K562 (cell line): ENCODE data around the gene BEX3. TPM values are rescaled to one million over a fixed set of nuclear protein-coding genes. Genes with fewer than 3 reads are reported as not detected.

Experiments used
- ATAC-seq: fragments of 200-7000 bp; cut with Tn5 transposase; 3 replicates; pipeline ENCODE4 v1.9.1; 2020; ENCODE audit warnings: moderate library complexity
- BruUV-seq: library from RNA; stranded (reverse); fragments of 400-500 nt; replicated peaks from 2 replicates; lab custom pipeline; 2021; lab: Mats Ljungman, UMichigan
- CTCF ChIA-PET: fragments of 300-600 bp; formaldehyde crosslinking; extraction: SDS; loops from one replicate; lab custom pipeline; 2021; ENCODE audit warnings: low intra/inter-chr PET ratio; lab: Yijun Ruan, JAX
- POLR2A ChIA-PET: fragments of 300-600, 350-650 bp; sonication (Branson Sonifier 250); formaldehyde crosslinking; extraction: SDS; loops from one replicate; lab custom pipeline; 2021; ENCODE audit warnings: antibody characterized with exemption, inconsistent platforms; lab: Yijun Ruan, JAX
- DNase-seq, 4 experiments: peaks; one replicate each; pipeline versions ENCODE4 v3.0.0 to v3.0.0-alpha.2; 2011 to 2018; ENCODE audit warnings: low spot score in 3 of 4, mixed read lengths in 3 of 4; ENCODE audit errors: extremely low read depth in 1 of 4
- FAIRE-seq: peaks from 2 replicates; lab custom pipeline; 2011; peaks lifted over from hg19 to GRCh38; lab: Jason Lieb, UNC
- H2AFZ ChIP-seq: 2 replicates; pipeline ENCODE4 v1.6.0; 2011; ENCODE audit warnings: low read depth, low read length, control low read depth, inconsistent platforms
- H3K27ac ChIP-seq: fragments of 200-600 bp; 3 replicates; pipeline ENCODE4 v1.8.0; 2011; ENCODE audit warnings: low read depth, mild to moderate bottlenecking, control low read depth, inconsistent platforms, low read length, moderate library complexity, mixed read lengths; ENCODE audit errors: extremely low read depth
- H3K27me3 ChIP-seq, 2 experiments: fragments of 300-600 bp in 1 of 2; 2 replicates in 1 of 2; 3 replicates in 1 of 2; pipeline versions ENCODE4 v1.6.0 to v1.8.0; 2011; ENCODE audit warnings: inconsistent platforms in 2 of 2, low read length in 2 of 2, mild to moderate bottlenecking in 1 of 2, mixed read lengths in 1 of 2, moderate library complexity in 1 of 2; ENCODE audit not compliant: control insufficient read depth in 2 of 2, insufficient read depth in 2 of 2
- H3K36me3 ChIP-seq: fragments of 300-600 bp; 3 replicates; pipeline ENCODE4 v1.8.0; 2011; ENCODE audit warnings: mild to moderate bottlenecking, low read length, inconsistent platforms; ENCODE audit not compliant: control insufficient read depth, insufficient read depth
- H3K4me1 ChIP-seq, 2 experiments: fragments of 200-600 bp in 1 of 2; replicated peaks in 1 of 2; 2 replicates in 1 of 2; 3 replicates in 1 of 2; pipeline versions ENCODE4 v1.5.1 to v1.8.0; 2011; ENCODE audit warnings: inconsistent platforms in 2 of 2, low read length in 2 of 2, mild to moderate bottlenecking in 1 of 2, mixed read lengths in 1 of 2, moderate library complexity in 1 of 2; ENCODE audit not compliant: control insufficient read depth in 2 of 2, insufficient read depth in 2 of 2
- H3K4me2 ChIP-seq: 2 replicates; pipeline ENCODE4 v1.6.1; 2011; ENCODE audit warnings: low read length, control low read depth, inconsistent platforms, mixed read lengths; ENCODE audit not compliant: insufficient read depth
- H3K4me3 ChIP-seq: fragments of 200-600 bp; sonication (generic), shearing (Covaris generic); 2 replicates; pipeline ENCODE4 v1.5.1; 2016; ENCODE audit warnings: control low read depth, inconsistent platforms
- H3K79me2 ChIP-seq: fragments of 200-600 bp; 3 replicates; pipeline ENCODE4 v1.8.0; 2011; ENCODE audit warnings: low read length, inconsistent platforms; ENCODE audit not compliant: control insufficient read depth, insufficient read depth
- H3K9ac ChIP-seq, 2 experiments: 2 replicates each; pipeline versions ENCODE4 v1.6.0 to v1.6.1; 2011; ENCODE audit warnings: low read depth in 2 of 2, low read length in 2 of 2, control low read depth in 1 of 2, inconsistent platforms in 1 of 2, mild to moderate bottlenecking in 1 of 2, mixed read lengths in 1 of 2; ENCODE audit not compliant: insufficient read depth in 1 of 2
- H3K9me1 ChIP-seq: one replicate; pipeline ENCODE4 v1.6.0; 2011; ENCODE audit warnings: inconsistent platforms, mild to moderate bottlenecking, low read length, moderate library complexity; ENCODE audit not compliant: control insufficient read depth, insufficient read depth
- H3K9me3 ChIP-seq: replicated peaks from 2 replicates; pipeline ENCODE4 v1.5.1; 2011; ENCODE audit warnings: low read depth, low read length, inconsistent platforms; ENCODE audit not compliant: control insufficient read depth, insufficient read depth
- H4K20me1 ChIP-seq: replicated peaks from 2 replicates; pipeline ENCODE4 v1.6.1; 2011; ENCODE audit warnings: low read length, inconsistent platforms, mixed read lengths; ENCODE audit not compliant: control insufficient read depth, insufficient read depth
- CHD2 ChIP-seq: IDR thresholded peaks from 2 replicates; pipeline ENCODE4 v1.6.1; 2011; ENCODE audit warnings: low read depth, low read length
- E2F6 ChIP-seq, 2 experiments: IDR thresholded peaks; 2 replicates each; pipeline ENCODE4 v1.6.1; 2011; ENCODE audit warnings: borderline replicate concordance in 1 of 2, control low read depth in 1 of 2, low read depth in 1 of 2, low read length in 1 of 2, mild to moderate bottlenecking in 1 of 2, mixed read lengths in 1 of 2, moderate library complexity in 1 of 2; ENCODE audit not compliant: insufficient read depth in 1 of 2, insufficient read length in 1 of 2, poor library complexity in 1 of 2, severe bottlenecking in 1 of 2; ENCODE audit errors: extremely low read depth in 1 of 2
- FOSL1 ChIP-seq: fragments of 200-800 bp; sonication (Bioruptor generic); conservative IDR thresholded peaks from 2 replicates; pipeline ENCODE4 v1.6.1; 2016; ENCODE audit warnings: missing genetic modification characterization, missing compliant biosample characterization
- FOXK2 ChIP-seq, 2 experiments: fragments of 450-650 bp; IDR thresholded peaks in 1 of 2; conservative IDR thresholded peaks in 1 of 2; 2 replicates each; pipeline ENCODE4 v1.6.1; 2016; ENCODE audit warnings: low read depth in 2 of 2, mild to moderate bottlenecking in 1 of 2
- HDGF ChIP-seq: fragments of 450-650 bp; IDR thresholded peaks from 2 replicates; pipeline ENCODE4 v1.6.1; 2016
- KDM5B ChIP-seq: fragments of 200-600 bp; sonication (generic); IDR thresholded peaks from 2 replicates; pipeline ENCODE4 v1.6.1; 2012; ENCODE audit warnings: low read depth, mild to moderate bottlenecking, moderate library complexity, low read length, control low read depth, inconsistent platforms; ENCODE audit not compliant: insufficient replicate concordance
- KLF16 ChIP-seq: IDR thresholded peaks from 2 replicates; pipeline ENCODE4 v1.6.1; 2016; ENCODE audit warnings: antibody characterized with exemption
- RERE ChIP-seq: sonication (generic); formaldehyde crosslinking; IDR thresholded peaks from 2 replicates; pipeline ENCODE4 v1.8.0; 2023; ENCODE audit warnings: missing genetic modification reagents, mild to moderate bottlenecking, borderline replicate concordance
- RFX1 ChIP-seq: fragments of 450-650 bp; IDR thresholded peaks from 2 replicates; pipeline ENCODE4 v1.6.1; 2016; ENCODE audit warnings: mild to moderate bottlenecking, moderate library complexity
- TAL1 ChIP-seq: fragments of 450-650 bp; IDR thresholded peaks from 2 replicates; pipeline ENCODE4 v1.6.1; 2016; ENCODE audit warnings: mild to moderate bottlenecking
- XRCC5 ChIP-seq: fragments of 200-400 bp; formaldehyde crosslinking; IDR thresholded peaks from 2 replicates; pipeline ENCODE4 v1.6.1; 2017; ENCODE audit warnings: low read depth, mild to moderate bottlenecking, low read length
- ZNF398 ChIP-seq: fragments of 250-450 bp; sonication (Bioruptor Pico); IDR thresholded peaks from 2 replicates; pipeline ENCODE4 v1.8.0; 2021; ENCODE audit warnings: moderate library complexity, mild to moderate bottlenecking, inconsistent platforms
- WGBS: fragments of 100-300 bp; shearing (Covaris generic); methylation state at CpG from one replicate; pipeline ENCODE4 v1.1.6; 2016; ENCODE audit warnings: low coverage, mixed read lengths; ENCODE audit not compliant: insufficient coverage; ENCODE audit errors: missing lambda C conversion rate; 5-methylcytosine and 5-hydroxymethylcytosine counted together
- in situ Hi-C: fragments of 300-500 bp; cut with MboI; formaldehyde crosslinking; loops from 4 replicates; pipeline ENCODE4 v1.15.0; 2018; ENCODE audit warnings: inconsistent platforms, mixed read lengths
- intact Hi-C: fragments of 100-400 bp; cut with micrococcal nuclease; formaldehyde crosslinking; loops from 2 replicates; pipeline ENCODE4 v1.14.2; 2022
- polyA plus RNA-seq, 8 experiments: library from polyadenylated mRNA; depleted of rRNA in 4 of 8; stranded (reverse) in 5 of 8; unstranded in 3 of 8; fragments of >200 nt; fragmentation: Nextera tagmentation in 2 of 8; fragmentation: Illumina TruSeq in 1 of 8; extraction: Ambion mirVana in 2 of 8; extraction: Trizol in 1 of 8; gene quantifications; 2 replicates each; pipeline versions ENCODE4 v1.2.1 to v1.2.3, GENCODE V29; 2011 to 2014; ENCODE audit warnings: inconsistent platforms in 1 of 8, missing spikeins in 1 of 8
- total RNA-seq, 7 experiments: library from RNA; depleted of rRNA in 6 of 7; stranded (reverse); fragments of >200 nt in 6 of 7; fragmentation: Illumina TruSeq in 2 of 7; extraction: Trizol in 2 of 7; gene quantifications; 2 replicates each; pipeline versions ENCODE4 v1.2.1 to v1.2.3, GENCODE V29; 2011 to 2021; ENCODE audit warnings: low replicate concordance in 1 of 7

BEX3 gene
- total and polyA plus RNA-seq, 9 of the 15 experiments (the other 6 are each of a cell fraction or from before 2014, with no cell fraction given) = 0.21 to 0.47 TPM; not detected in 7

- no peak for TF ChIP-seq E2F6 (IDR thresholded peaks at IDR 0.05; ENCODE audit: borderline replicate concordance in 1 of 2, extremely low read depth in 1 of 2, insufficient read depth in 1 of 2, insufficient read length in 1 of 2, low read depth in 1 of 2, low read length in 1 of 2, poor library complexity in 1 of 2, severe bottlenecking in 1 of 2)
Measured at GRCh38 chrX:103417370-103417769, 41.0 kb downstream of the BEX3 start (continued).

- no peaks in the 10 kb centered on the region for H3K9me3 ChIP-seq
- intact Hi-C loops = no loop called here
- ChIA-PET CTCF (no interaction called here), POLR2A (no interaction called here)
- FAIRE-seq = no peak
- no peak overlapping the region for H3K27ac ChIP-seq
- no peak overlapping the region for H3K4me3 ChIP-seq
- no TSS peak for BruUV-seq
- H2AFZ ChIP-seq = no peak overlapping the region
- no peaks in the 10 kb centered on the region for H3K79me2 ChIP-seq
- no peaks in the 10 kb centered on the region for H3K27me3 ChIP-seq
- no peaks in the 10 kb centered on the region for H3K9me1 ChIP-seq
- H4K20me1 ChIP-seq = no peaks in the 10 kb centered on the region
- DNase-seq = no peak
- H3K4me1 ChIP-seq = no peaks in the 10 kb centered on the region
- no peak overlapping the region for H3K4me2 ChIP-seq
- H3K36me3 ChIP-seq = no peaks in the 10 kb centered on the region
- no peak for ATAC-seq
- in situ Hi-C loops = no loop called here
- no peak for TF ChIP-seq RERE (CRISPR knock-in tag)
- no peak for TF ChIP-seq RFX1
- no peak for TF ChIP-seq FOXK2 (conservative IDR thresholded peaks at IDR 0.05 in 1 of 2, IDR thresholded peaks at IDR 0.05 in 1 of 2; ENCODE audit: low read depth in 2 of 2)
- TF ChIP-seq HDGF = no peak
- no peak for TF ChIP-seq KLF16
- no peak for TF ChIP-seq CHD2
- TF ChIP-seq XRCC5 = no peak
- TF ChIP-seq FOSL1 (tag) = no peak
- no peak for TF ChIP-seq ZNF398 (CRISPR knock-in tag)
- TF ChIP-seq TAL1 = no peak
- TF ChIP-seq KDM5B = no peak
- H3K9ac ChIP-seq = no peak overlapping the region
- WGBS = 8% methylated on average over 2 of the region's 2 CpGs
Measured at GRCh38 chrX:103417933-103418332, 41.6 kb downstream of the BEX3 start.
